WTC11 (cell line): ENCODE measurements around the gene ABHD18. TPM values are rescaled to one million over a fixed set of nuclear protein-coding genes. Genes with fewer than 3 reads are reported as not detected.
A peak's percentile ranks its signal among the peaks of the same experiment; 100 is the strongest.

Source experiments
- AR ChIP-seq: fragments of 250-450 bp; sonication (Bioruptor Pico); IDR thresholded peaks from 2 replicates; pipeline ENCODE4 v1.9.0; 2021; ENCODE audit warnings: mild to moderate bottlenecking
- EMX1 ChIP-seq: fragments of 250-450 bp; sonication (Bioruptor Pico); IDR thresholded peaks from 2 replicates; pipeline ENCODE4 v1.8.0; 2021; ENCODE audit warnings: mild to moderate bottlenecking
- ESRRA ChIP-seq: sonication (generic); formaldehyde crosslinking; IDR thresholded peaks from 2 replicates; pipeline ENCODE4 v1.8.1; 2022; ENCODE audit warnings: mild to moderate bottlenecking, missing genetic modification reagents, borderline replicate concordance
- GRHL2 ChIP-seq: fragments of 250-450 bp; sonication (Bioruptor Pico); IDR thresholded peaks from 2 replicates; pipeline ENCODE4 v1.8.0; 2022; ENCODE audit warnings: mild to moderate bottlenecking, moderate library complexity; ENCODE audit not compliant: insufficient replicate concordance, severe bottlenecking
- JUN ChIP-seq: sonication (generic); formaldehyde crosslinking; IDR thresholded peaks from 2 replicates; pipeline ENCODE4 v1.8.0; 2023; ENCODE audit warnings: mild to moderate bottlenecking, missing genetic modification reagents
- KAT7 ChIP-seq: sonication (generic); formaldehyde crosslinking; IDR thresholded peaks from 2 replicates; pipeline ENCODE4 v1.8.1; 2023; ENCODE audit warnings: missing genetic modification reagents, mild to moderate bottlenecking, borderline replicate concordance
- MLX ChIP-seq: sonication (generic); formaldehyde crosslinking; IDR thresholded peaks from 2 replicates; pipeline ENCODE4 v1.8.1; 2023; ENCODE audit warnings: mild to moderate bottlenecking, missing genetic modification reagents, moderate library complexity
- NFYB ChIP-seq: sonication (generic); formaldehyde crosslinking; conservative IDR thresholded peaks from 2 replicates; pipeline ENCODE4 v1.8.0; 2022; ENCODE audit warnings: low read depth, missing genetic modification reagents
- TP53 ChIP-seq: sonication (generic); formaldehyde crosslinking; IDR thresholded peaks from 2 replicates; pipeline ENCODE4 v1.8.1; 2023; ENCODE audit warnings: mild to moderate bottlenecking, missing genetic modification reagents
- ZNF121 ChIP-seq: sonication (generic); formaldehyde crosslinking; IDR thresholded peaks from 2 replicates; pipeline ENCODE4 v1.8.0; 2023; ENCODE audit warnings: missing genetic modification reagents
- ZNF396 ChIP-seq: fragments of 250-450 bp; sonication (Bioruptor Pico); IDR thresholded peaks from 2 replicates; pipeline ENCODE4 v1.8.0; 2021; ENCODE audit warnings: mild to moderate bottlenecking, moderate library complexity, borderline replicate concordance
- ZNF425 ChIP-seq: fragments of 250-450 bp; sonication (Bioruptor Pico); conservative IDR thresholded peaks from 2 replicates; pipeline ENCODE4 v1.9.0; 2021; ENCODE audit warnings: mild to moderate bottlenecking
- ZNF512 ChIP-seq: sonication (generic); formaldehyde crosslinking; IDR thresholded peaks from 2 replicates; pipeline ENCODE4 v1.8.1; 2022; ENCODE audit warnings: missing genetic modification reagents, borderline replicate concordance
- total RNA-seq: library from RNA; stranded (reverse); gene quantifications from 3 replicates; pipeline ENCODE4 v1.2.3, GENCODE V29; 2021
- TF ChIP-seq, protein P1 (sequence below): sonication (generic); formaldehyde crosslinking; IDR thresholded peaks from 2 replicates; pipeline ENCODE4 v1.8.1; 2023; ENCODE audit warnings: mild to moderate bottlenecking, moderate library complexity, missing genetic modification reagents
- TF ChIP-seq, protein P2 (sequence below): sonication (generic); formaldehyde crosslinking; IDR thresholded peaks from 2 replicates; pipeline ENCODE4 v1.8.1; 2022; ENCODE audit warnings: mild to moderate bottlenecking, moderate library complexity, missing genetic modification reagents
- TF ChIP-seq, protein P3 (sequence below): sonication (generic); formaldehyde crosslinking; IDR thresholded peaks from 2 replicates; pipeline ENCODE4 v1.8.1; 2022; ENCODE audit warnings: mild to moderate bottlenecking, missing genetic modification reagents, moderate library complexity, borderline replicate concordance
- TF ChIP-seq, protein P4 (sequence below): sonication (generic); formaldehyde crosslinking; IDR thresholded peaks from 2 replicates; pipeline ENCODE4 v1.8.0; 2022; ENCODE audit warnings: mild to moderate bottlenecking, missing genetic modification reagents
- TF ChIP-seq, protein P5 (sequence below): fragments of 250-450 bp; sonication (Bioruptor Pico); IDR thresholded peaks from 2 replicates; pipeline ENCODE4 v1.9.0; 2021; ENCODE audit warnings: mild to moderate bottlenecking, borderline replicate concordance

ABHD18 gene
- total RNA-seq, 1 experiment from 2014 or later, result 15.9 TPM

- TF ChIP-seq, protein P1, sequence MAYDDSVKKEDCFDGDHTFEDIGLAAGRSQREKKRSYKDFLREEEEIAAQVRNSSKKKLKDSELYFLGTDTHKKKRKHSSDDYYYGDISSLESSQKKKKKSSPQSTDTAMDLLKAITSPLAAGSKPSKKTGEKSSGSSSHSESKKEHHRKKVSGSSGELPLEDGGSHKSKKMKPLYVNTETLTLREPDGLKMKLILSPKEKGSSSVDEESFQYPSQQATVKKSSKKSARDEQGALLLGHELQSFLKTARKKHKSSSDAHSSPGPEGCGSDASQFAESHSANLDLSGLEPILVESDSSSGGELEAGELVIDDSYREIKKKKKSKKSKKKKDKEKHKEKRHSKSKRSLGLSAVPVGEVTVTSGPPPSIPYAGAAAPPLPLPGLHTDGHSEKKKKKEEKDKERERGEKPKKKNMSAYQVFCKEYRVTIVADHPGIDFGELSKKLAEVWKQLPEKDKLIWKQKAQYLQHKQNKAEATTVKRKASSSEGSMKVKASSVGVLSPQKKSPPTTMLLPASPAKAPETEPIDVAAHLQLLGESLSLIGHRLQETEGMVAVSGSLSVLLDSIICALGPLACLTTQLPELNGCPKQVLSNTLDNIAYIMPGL, result peak; percentile 14; the same call in 1 of the 2 replicates
- TF ChIP-seq ZNF396 (CRISPR knock-in tag), result no peak
- TF ChIP-seq, protein P2, sequence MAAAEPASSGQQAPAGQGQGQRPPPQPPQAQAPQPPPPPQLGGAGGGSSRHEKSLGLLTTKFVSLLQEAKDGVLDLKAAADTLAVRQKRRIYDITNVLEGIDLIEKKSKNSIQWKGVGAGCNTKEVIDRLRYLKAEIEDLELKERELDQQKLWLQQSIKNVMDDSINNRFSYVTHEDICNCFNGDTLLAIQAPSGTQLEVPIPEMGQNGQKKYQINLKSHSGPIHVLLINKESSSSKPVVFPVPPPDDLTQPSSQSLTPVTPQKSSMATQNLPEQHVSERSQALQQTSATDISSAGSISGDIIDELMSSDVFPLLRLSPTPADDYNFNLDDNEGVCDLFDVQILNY (CRISPR knock-in tag), result peak; percentile 88
- TF ChIP-seq, protein P3, sequence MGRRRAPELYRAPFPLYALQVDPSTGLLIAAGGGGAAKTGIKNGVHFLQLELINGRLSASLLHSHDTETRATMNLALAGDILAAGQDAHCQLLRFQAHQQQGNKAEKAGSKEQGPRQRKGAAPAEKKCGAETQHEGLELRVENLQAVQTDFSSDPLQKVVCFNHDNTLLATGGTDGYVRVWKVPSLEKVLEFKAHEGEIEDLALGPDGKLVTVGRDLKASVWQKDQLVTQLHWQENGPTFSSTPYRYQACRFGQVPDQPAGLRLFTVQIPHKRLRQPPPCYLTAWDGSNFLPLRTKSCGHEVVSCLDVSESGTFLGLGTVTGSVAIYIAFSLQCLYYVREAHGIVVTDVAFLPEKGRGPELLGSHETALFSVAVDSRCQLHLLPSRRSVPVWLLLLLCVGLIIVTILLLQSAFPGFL, result 0 out of 2 replicates have a peak, but pooled peaks have one; percentile 25
- TF ChIP-seq ZNF512 (CRISPR knock-in tag), result no peak
- TF ChIP-seq, protein P4, sequence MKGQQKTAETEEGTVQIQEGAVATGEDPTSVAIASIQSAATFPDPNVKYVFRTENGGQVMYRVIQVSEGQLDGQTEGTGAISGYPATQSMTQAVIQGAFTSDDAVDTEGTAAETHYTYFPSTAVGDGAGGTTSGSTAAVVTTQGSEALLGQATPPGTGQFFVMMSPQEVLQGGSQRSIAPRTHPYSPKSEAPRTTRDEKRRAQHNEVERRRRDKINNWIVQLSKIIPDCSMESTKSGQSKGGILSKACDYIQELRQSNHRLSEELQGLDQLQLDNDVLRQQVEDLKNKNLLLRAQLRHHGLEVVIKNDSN, result no peak
- TF ChIP-seq ESRRA (CRISPR knock-in tag), result no peak
- TF ChIP-seq MLX (CRISPR knock-in tag), result no peak; the same call in 1 of the 2 replicates
- TF ChIP-seq JUN (CRISPR knock-in tag), result no peak
- no peak for TF ChIP-seq GRHL2 (CRISPR knock-in tag)
- TF ChIP-seq KAT7, result no peak
- 0 out of 2 replicates have a peak, but pooled peaks have one; percentile 17 for TF ChIP-seq TP53
- no peak for TF ChIP-seq ZNF425 (CRISPR knock-in tag)
- TF ChIP-seq NFYB (CRISPR knock-in tag), result no peak
- TF ChIP-seq AR (CRISPR knock-in tag), result no peak
- 0 out of 2 replicates have a peak, but pooled peaks have one; percentile 5 for TF ChIP-seq ZNF121 (CRISPR knock-in tag)
- peak; percentile 35; the same call in 1 of the 2 replicates for TF ChIP-seq EMX1
- TF ChIP-seq, protein P5, sequence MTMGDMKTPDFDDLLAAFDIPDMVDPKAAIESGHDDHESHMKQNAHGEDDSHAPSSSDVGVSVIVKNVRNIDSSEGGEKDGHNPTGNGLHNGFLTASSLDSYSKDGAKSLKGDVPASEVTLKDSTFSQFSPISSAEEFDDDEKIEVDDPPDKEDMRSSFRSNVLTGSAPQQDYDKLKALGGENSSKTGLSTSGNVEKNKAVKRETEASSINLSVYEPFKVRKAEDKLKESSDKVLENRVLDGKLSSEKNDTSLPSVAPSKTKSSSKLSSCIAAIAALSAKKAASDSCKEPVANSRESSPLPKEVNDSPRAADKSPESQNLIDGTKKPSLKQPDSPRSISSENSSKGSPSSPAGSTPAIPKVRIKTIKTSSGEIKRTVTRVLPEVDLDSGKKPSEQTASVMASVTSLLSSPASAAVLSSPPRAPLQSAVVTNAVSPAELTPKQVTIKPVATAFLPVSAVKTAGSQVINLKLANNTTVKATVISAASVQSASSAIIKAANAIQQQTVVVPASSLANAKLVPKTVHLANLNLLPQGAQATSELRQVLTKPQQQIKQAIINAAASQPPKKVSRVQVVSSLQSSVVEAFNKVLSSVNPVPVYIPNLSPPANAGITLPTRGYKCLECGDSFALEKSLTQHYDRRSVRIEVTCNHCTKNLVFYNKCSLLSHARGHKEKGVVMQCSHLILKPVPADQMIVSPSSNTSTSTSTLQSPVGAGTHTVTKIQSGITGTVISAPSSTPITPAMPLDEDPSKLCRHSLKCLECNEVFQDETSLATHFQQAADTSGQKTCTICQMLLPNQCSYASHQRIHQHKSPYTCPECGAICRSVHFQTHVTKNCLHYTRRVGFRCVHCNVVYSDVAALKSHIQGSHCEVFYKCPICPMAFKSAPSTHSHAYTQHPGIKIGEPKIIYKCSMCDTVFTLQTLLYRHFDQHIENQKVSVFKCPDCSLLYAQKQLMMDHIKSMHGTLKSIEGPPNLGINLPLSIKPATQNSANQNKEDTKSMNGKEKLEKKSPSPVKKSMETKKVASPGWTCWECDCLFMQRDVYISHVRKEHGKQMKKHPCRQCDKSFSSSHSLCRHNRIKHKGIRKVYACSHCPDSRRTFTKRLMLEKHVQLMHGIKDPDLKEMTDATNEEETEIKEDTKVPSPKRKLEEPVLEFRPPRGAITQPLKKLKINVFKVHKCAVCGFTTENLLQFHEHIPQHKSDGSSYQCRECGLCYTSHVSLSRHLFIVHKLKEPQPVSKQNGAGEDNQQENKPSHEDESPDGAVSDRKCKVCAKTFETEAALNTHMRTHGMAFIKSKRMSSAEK, result peak; percentile 82; the same call in 1 of the 2 replicates
Observed at GRCh38 chr4:128060699-128061565, 95.7 kb downstream of the ABHD18 start, which contains the start of gene LARP1B (continued).
